K562 (cell line): ENCODE measurements around the gene DCTN1. TPM values are rescaled to one million over a fixed set of nuclear protein-coding genes. Genes with fewer than 3 reads are reported as not detected.
"Not testable (repeated sequence)": the region's sequence is repeated elsewhere in the genome, so short reads cannot be mapped to it uniquely, and the experiment has no call there.

Source experiments
- ATAC-seq: fragments of 200-7000 bp; cut with Tn5 transposase; 3 replicates; pipeline ENCODE4 v1.9.1; 2020; ENCODE audit warnings: moderate library complexity
- BruUV-seq: library from RNA; stranded (reverse); fragments of 400-500 nt; replicated peaks from 2 replicates; lab custom pipeline; 2021; lab: Mats Ljungman, UMichigan
- CTCF ChIA-PET: fragments of 300-600 bp; formaldehyde crosslinking; extraction: SDS; loops from one replicate; lab custom pipeline; 2021; ENCODE audit warnings: low intra/inter-chr PET ratio; lab: Yijun Ruan, JAX
- POLR2A ChIA-PET: fragments of 300-600, 350-650 bp; sonication (Branson Sonifier 250); formaldehyde crosslinking; extraction: SDS; loops from one replicate; lab custom pipeline; 2021; ENCODE audit warnings: antibody characterized with exemption, inconsistent platforms; lab: Yijun Ruan, JAX
- DNase-seq, 4 experiments: peaks; one replicate each; pipeline versions ENCODE4 v3.0.0 to v3.0.0-alpha.2; 2011 to 2018; ENCODE audit warnings: low spot score in 3 of 4, mixed read lengths in 3 of 4; ENCODE audit errors: extremely low read depth in 1 of 4
- FAIRE-seq: peaks from 2 replicates; lab custom pipeline; 2011; peaks lifted over from hg19 to GRCh38; lab: Jason Lieb, UNC
- H2AFZ ChIP-seq: 2 replicates; pipeline ENCODE4 v1.6.0; 2011; ENCODE audit warnings: low read depth, low read length, control low read depth, inconsistent platforms
- H3K27ac ChIP-seq: fragments of 200-600 bp; 3 replicates; pipeline ENCODE4 v1.8.0; 2011; ENCODE audit warnings: low read depth, mild to moderate bottlenecking, control low read depth, inconsistent platforms, low read length, moderate library complexity, mixed read lengths; ENCODE audit errors: extremely low read depth
- H3K27me3 ChIP-seq, 2 experiments: fragments of 300-600 bp in 1 of 2; 2 replicates in 1 of 2; 3 replicates in 1 of 2; pipeline versions ENCODE4 v1.6.0 to v1.8.0; 2011; ENCODE audit warnings: inconsistent platforms in 2 of 2, low read length in 2 of 2, mild to moderate bottlenecking in 1 of 2, mixed read lengths in 1 of 2, moderate library complexity in 1 of 2; ENCODE audit not compliant: control insufficient read depth in 2 of 2, insufficient read depth in 2 of 2
- H3K36me3 ChIP-seq: fragments of 300-600 bp; 3 replicates; pipeline ENCODE4 v1.8.0; 2011; ENCODE audit warnings: mild to moderate bottlenecking, low read length, inconsistent platforms; ENCODE audit not compliant: control insufficient read depth, insufficient read depth
- H3K4me1 ChIP-seq, 2 experiments: fragments of 200-600 bp in 1 of 2; replicated peaks in 1 of 2; 2 replicates in 1 of 2; 3 replicates in 1 of 2; pipeline versions ENCODE4 v1.5.1 to v1.8.0; 2011; ENCODE audit warnings: inconsistent platforms in 2 of 2, low read length in 2 of 2, mild to moderate bottlenecking in 1 of 2, mixed read lengths in 1 of 2, moderate library complexity in 1 of 2; ENCODE audit not compliant: control insufficient read depth in 2 of 2, insufficient read depth in 2 of 2
- H3K4me2 ChIP-seq: 2 replicates; pipeline ENCODE4 v1.6.1; 2011; ENCODE audit warnings: low read length, control low read depth, inconsistent platforms, mixed read lengths; ENCODE audit not compliant: insufficient read depth
- H3K4me3 ChIP-seq: fragments of 200-600 bp; sonication (generic), shearing (Covaris generic); 2 replicates; pipeline ENCODE4 v1.5.1; 2016; ENCODE audit warnings: control low read depth, inconsistent platforms
- H3K79me2 ChIP-seq: fragments of 200-600 bp; 3 replicates; pipeline ENCODE4 v1.8.0; 2011; ENCODE audit warnings: low read length, inconsistent platforms; ENCODE audit not compliant: control insufficient read depth, insufficient read depth
- H3K9ac ChIP-seq, 2 experiments: 2 replicates each; pipeline versions ENCODE4 v1.6.0 to v1.6.1; 2011; ENCODE audit warnings: low read depth in 2 of 2, low read length in 2 of 2, control low read depth in 1 of 2, inconsistent platforms in 1 of 2, mild to moderate bottlenecking in 1 of 2, mixed read lengths in 1 of 2; ENCODE audit not compliant: insufficient read depth in 1 of 2
- H3K9me1 ChIP-seq: one replicate; pipeline ENCODE4 v1.6.0; 2011; ENCODE audit warnings: inconsistent platforms, mild to moderate bottlenecking, low read length, moderate library complexity; ENCODE audit not compliant: control insufficient read depth, insufficient read depth
- H3K9me3 ChIP-seq: replicated peaks from 2 replicates; pipeline ENCODE4 v1.5.1; 2011; ENCODE audit warnings: low read depth, low read length, inconsistent platforms; ENCODE audit not compliant: control insufficient read depth, insufficient read depth
- H4K20me1 ChIP-seq: replicated peaks from 2 replicates; pipeline ENCODE4 v1.6.1; 2011; ENCODE audit warnings: low read length, inconsistent platforms, mixed read lengths; ENCODE audit not compliant: control insufficient read depth, insufficient read depth
- ARNT ChIP-seq, 2 experiments: fragments of 450-650 bp; IDR thresholded peaks; 2 replicates each; pipeline ENCODE4 v1.6.1; 2016; ENCODE audit warnings: mild to moderate bottlenecking in 1 of 2
- BMI1 ChIP-seq: fragments of 150-350 bp; IDR thresholded peaks from 2 replicates; pipeline ENCODE4 v1.6.1; 2014; ENCODE audit warnings: low read length
- HNRNPUL1 ChIP-seq: fragments of 200-400 bp; formaldehyde crosslinking; IDR thresholded peaks from 2 replicates; pipeline ENCODE4 v1.6.1; 2017; ENCODE audit warnings: low read length
- MAFF ChIP-seq: IDR thresholded peaks from 2 replicates; pipeline ENCODE4 v1.6.1; 2012; ENCODE audit warnings: low read length, improper control_type of control experiment
- POU5F1 ChIP-seq: fragments of 150-350 bp; IDR thresholded peaks from 2 replicates; pipeline ENCODE4 v1.6.1; 2014; ENCODE audit warnings: borderline replicate concordance, low read length, low read depth, mild to moderate bottlenecking; ENCODE audit not compliant: partially characterized antibody
- ZNF584 ChIP-seq: fragments of 200-800 bp; sonication (Bioruptor generic); IDR thresholded peaks from 2 replicates; pipeline ENCODE4 v1.6.1; 2016; ENCODE audit warnings: low read depth, mild to moderate bottlenecking, missing genetic modification characterization, missing compliant biosample characterization
- WGBS: fragments of 100-300 bp; shearing (Covaris generic); methylation state at CpG from one replicate; pipeline ENCODE4 v1.1.6; 2016; ENCODE audit warnings: low coverage, mixed read lengths; ENCODE audit not compliant: insufficient coverage; ENCODE audit errors: missing lambda C conversion rate; 5-methylcytosine and 5-hydroxymethylcytosine counted together
- in situ Hi-C: fragments of 300-500 bp; cut with MboI; formaldehyde crosslinking; loops from 4 replicates; pipeline ENCODE4 v1.15.0; 2018; ENCODE audit warnings: inconsistent platforms, mixed read lengths
- intact Hi-C: fragments of 100-400 bp; cut with micrococcal nuclease; formaldehyde crosslinking; loops from 2 replicates; pipeline ENCODE4 v1.14.2; 2022
- polyA plus RNA-seq, 8 experiments: library from polyadenylated mRNA; depleted of rRNA in 4 of 8; stranded (reverse) in 5 of 8; unstranded in 3 of 8; fragments of >200 nt; fragmentation: Nextera tagmentation in 2 of 8; fragmentation: Illumina TruSeq in 1 of 8; extraction: Ambion mirVana in 2 of 8; extraction: Trizol in 1 of 8; gene quantifications; 2 replicates each; pipeline versions ENCODE4 v1.2.1 to v1.2.3, GENCODE V29; 2011 to 2014; ENCODE audit warnings: inconsistent platforms in 1 of 8, missing spikeins in 1 of 8
- total RNA-seq, 7 experiments: library from RNA; depleted of rRNA in 6 of 7; stranded (reverse); fragments of >200 nt in 6 of 7; fragmentation: Illumina TruSeq in 2 of 7; extraction: Trizol in 2 of 7; gene quantifications; 2 replicates each; pipeline versions ENCODE4 v1.2.1 to v1.2.3, GENCODE V29; 2011 to 2021; ENCODE audit warnings: low replicate concordance in 1 of 7

Gene DCTN1
- total and polyA plus RNA-seq, 9 of the 15 experiments (the other 6 are each of a cell fraction or from before 2014, with no cell fraction given) = 23.9 to 71.7 (median 45.0) TPM

DNA sequence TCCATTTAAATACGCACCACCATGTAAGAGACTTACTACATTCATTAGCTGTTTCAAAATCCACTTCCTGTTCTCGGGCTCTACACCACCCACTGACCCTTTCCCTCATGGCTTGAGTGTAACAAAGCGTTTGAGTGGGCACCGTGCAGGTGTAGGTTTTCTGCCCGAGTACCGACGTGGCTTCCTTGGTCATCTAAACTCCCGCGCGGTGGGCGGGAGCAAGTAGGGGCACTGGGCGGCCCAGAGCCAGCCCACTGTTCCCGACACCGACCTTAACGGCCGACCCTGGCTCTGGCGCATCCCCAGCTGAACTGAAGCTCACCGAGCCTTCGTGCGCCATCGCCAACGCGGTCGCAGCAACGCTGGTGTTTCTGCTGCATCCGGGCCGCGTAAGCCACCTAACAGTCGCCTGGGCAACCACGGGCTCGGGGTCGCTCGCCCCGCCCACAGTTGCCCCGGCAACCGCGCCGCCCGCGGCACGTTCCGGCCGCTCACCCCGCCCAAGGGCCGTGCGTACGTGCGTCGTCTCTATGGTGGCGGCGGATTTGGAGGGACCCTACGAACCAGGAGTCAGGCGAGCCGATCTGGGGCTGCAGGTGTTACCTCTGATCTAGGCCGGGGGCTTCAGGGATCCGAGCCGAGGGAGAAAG, 41.2 kb upstream of the DCTN1 start, which contains the start of the genes C2orf81 and WDR54 (continued):
- no peak for TF ChIP-seq ZNF584 (CRISPR knock-in tag)
- TF ChIP-seq BMI1 = peak; percentile 97
- no peak for TF ChIP-seq POU5F1
- no peak for TF ChIP-seq ARNT (IDR thresholded peaks at IDR 0.05)
- TF ChIP-seq HNRNPUL1 = no peak
- TF ChIP-seq MAFF = no peak

- Histone ChIP-seq H3K4me1 (peaks cover 5 to 26% of the 10 kb centered on the region in 2 experiments; a peak in 4 of 5 replicates), H2AFZ (peak overlapping the region; percentile 98), H3K27me3 (peaks cover 4 to 18% of the 10 kb centered on the region in 2 experiments; a peak in 4 of 5 replicates)
- H3K27ac ChIP-seq, in situ Hi-C loops, H3K9me1 ChIP-seq, H3K4me3 ChIP-seq, H3K36me3 ChIP-seq, DNase-seq, FAIRE-seq, H3K9ac ChIP-seq, H3K9me3 ChIP-seq, H4K20me1 ChIP-seq, BruUV-seq, ATAC-seq, H3K79me2 ChIP-seq, H3K4me2 ChIP-seq: not testable (repeated sequence)
- intact Hi-C loops = loop anchor here (5.0 kb wide), 1 partner anchor 167 kb away; no protein-coding TSS in a partner anchor
- ChIA-PET POLR2A (interaction anchor here (0.6 to 1.6 kb wide), 3 partner anchors 27 to 52 kb away, joined by 3 to 4 read pairs (median 3); partner anchors contain the start of gene MRPL53), CTCF (interaction anchor here (0.6 kb wide), 1 partner anchor 143 kb away, joined by 3 read pairs; no protein-coding TSS in a partner anchor)
- WGBS = 30% methylated on average over 12 of the region's 19 CpGs
Observed at GRCh38 chr2:74420443-74421103, 40.5 kb upstream of the DCTN1 start.
